ENCODE data around the gene GRIK5.
"Not testable (repeated sequence)": the region's sequence is repeated elsewhere in the genome, so short reads cannot be mapped to it uniquely, and the experiment has no call there.

The GRIK5 gene

DNA sequence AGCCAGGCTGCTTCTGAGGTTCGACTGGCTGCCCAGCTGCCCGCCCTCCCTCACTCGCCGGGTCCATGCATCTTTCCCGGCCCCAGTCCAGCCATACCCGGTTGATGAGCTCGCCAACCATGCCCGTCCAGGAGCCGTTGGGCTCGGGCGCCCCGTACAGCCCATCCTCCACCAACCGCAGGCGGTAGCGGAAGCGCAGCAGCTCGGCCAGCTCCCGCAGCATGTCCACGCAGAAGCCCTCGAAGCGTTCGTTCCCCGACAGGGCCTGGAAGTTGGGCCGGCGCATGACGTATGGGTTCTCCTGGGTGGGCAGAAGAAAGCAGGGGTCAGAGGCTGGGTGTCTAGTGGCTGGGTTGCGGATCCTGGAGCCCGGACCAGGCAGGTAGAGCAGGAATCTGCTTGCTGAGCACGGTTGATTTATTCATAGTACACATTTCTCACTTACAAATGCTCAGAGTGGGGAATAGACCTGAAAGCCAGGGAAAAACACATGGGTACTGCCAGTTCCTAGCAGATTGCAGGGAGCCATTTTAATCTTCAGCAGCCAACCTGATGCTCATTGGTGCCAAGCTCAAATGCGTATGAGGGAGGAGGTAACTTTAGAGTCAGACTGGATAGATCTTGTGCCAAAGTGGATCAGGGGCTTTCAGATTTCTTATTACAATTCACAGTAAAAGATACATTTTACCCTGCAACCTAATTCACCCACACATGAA, 27.4 kb downstream of the GRIK5 start:
- DNase-seq: no peak

DNA sequence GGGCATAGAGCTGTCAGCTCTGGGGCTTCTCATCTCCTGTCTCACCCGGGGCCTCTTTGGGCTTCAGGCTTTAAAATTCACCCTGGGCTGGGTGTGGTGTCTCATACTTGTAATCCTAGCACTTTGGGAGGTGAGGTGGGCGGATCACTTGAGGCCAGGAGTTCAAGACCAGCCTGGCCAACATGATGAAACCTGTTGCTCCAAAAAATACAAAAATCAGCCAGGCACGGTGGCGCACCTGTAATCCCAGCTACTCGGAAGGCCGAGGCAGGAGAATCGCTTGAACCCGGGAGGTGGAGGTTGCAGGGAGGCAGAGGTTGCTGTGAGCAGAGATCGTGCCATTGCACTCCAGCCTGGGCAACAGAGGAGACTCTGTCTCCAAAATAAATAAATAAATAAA, 29.5 kb downstream of the GRIK5 start:
- not testable (repeated sequence) for DNase-seq

DNA sequence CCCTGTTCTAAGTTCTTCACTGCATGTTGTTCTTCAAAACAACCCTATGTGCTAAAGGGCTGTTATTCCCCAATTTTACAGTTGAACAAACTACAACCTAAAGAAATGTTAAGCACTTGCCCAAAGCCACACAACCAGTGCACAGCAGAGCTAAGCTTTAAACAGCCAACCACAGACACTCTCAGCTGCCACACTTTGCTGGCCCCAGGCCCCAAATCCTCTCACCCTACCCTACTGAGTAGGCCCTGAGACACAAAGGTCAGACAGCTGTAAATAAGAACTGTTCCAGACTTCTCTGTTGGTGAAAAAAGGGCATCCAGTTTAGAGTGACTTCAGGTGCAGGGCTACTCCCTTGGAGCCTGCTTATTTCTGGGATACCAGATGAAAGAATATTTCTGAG, 30.0 kb downstream of the GRIK5 start:
- no peak for DNase-seq

DNA sequence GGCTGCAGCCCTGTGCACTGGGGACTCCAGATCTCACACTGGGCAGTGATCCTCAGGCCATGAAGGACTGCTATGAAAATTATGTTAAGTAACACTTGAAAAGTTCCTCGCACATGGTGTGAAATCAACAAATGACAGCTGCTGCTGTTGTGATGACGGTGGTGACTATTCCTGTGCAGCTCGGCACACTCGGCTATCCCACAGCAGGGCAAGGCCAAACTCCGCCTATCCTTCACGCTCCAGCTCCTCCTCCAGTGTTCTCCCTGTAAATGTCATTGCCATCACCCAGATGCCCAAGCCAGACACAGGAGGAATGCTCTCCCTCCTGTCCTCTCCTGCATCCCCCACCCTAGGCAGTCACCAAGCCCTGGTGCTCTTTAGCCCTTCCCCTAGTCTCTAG, 31.3 kb downstream of the GRIK5 start:
- DNase-seq: no peak

DNA sequence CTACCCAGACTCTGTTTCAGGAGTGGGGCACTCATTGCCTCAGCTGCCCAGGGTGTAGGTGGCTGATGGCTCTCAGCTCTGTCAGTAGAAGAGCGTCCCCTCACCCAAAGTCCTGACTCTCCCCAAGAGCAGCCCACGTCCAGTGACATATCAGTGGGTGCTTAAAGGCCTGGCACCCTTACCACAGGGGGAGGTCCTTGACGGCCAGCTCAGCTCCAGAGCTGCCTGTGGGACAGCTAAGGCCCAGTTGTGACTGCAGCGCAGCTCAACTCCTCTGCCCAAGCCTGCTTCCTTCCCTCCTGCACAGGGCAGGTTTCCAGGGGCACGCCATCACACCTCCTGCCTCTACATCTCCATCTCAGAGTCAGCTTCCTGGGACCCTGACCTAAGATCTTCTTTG, 32.4 kb downstream of the GRIK5 start:
- no peak for DNase-seq

DNA sequence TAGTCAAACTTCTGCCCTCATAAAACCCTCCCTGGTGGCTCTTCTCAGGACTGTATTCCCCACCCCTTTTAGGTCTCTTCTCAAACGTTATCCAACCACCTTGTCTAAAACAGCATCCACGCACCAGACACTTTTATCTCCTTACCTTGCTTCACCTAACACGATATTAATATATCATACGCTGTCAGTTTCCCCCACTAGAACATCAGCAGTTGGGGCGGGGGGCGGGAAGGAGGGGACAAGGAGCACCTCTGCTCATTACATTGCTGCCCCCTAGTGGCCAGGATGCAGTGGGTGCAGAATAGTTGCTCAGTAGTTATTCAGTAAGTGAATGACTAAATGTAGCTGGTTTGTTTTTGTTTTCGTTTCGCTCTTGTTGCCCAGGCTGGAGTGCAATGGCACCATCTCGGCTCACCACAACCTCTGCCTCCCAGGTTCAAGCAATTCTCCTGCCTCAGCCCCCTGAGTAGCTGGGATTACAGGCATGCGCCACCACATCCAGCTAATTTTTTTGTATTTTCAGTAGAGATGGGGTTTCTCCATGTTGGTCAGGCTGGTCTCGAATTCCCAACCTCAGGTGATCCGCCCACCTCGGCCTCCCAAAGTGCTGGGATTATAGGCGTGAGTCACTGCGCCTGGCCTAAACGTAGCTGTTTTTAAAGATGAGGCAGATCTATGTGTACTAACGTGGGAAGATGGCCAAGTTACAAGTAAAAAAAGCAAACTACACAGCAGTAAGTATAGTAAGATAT, 35.2 kb downstream of the GRIK5 start:
- DNase-seq: peak in 1 of 2 experiments; percentile 59

DNA sequence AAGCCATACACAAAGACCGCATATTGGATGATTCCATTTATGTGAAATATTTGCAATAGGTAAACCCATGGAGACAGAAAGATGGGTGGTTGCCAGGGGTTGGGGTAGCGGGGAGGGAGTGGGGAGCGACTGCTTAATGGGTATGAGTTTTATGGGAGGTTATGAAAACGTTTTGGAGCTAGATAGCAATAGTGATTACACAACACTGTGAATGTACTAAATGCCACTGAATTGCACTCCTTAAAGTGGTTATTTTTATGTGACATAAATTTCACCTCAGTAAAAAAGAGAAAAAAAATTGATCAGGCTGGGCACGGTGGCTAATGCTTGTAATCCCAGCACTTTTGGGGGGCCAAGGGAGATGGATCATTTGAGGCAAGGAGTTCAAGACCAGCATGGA, 36.6 kb downstream of the GRIK5 start:
- DNase-seq: no peak

DNA sequence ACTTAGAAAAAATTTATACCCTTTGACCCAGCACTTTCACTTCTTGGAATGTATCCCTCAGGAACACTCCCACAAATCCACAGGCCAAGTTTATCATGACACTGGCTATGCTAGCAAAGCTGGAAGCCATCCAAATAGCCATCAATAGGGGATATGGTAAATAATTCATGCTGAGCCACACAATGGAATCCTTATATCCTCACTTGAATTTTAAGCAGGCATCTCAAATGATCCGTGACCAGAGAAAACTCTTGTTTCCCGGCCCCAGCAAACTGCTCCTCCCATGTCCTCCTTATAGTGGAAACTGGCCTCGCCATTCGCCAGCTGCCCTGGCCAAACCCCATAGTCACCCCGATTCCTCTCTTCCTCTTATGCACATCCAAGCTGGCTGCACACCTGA, 37.6 kb downstream of the GRIK5 start:
- no peak for DNase-seq

DNA sequence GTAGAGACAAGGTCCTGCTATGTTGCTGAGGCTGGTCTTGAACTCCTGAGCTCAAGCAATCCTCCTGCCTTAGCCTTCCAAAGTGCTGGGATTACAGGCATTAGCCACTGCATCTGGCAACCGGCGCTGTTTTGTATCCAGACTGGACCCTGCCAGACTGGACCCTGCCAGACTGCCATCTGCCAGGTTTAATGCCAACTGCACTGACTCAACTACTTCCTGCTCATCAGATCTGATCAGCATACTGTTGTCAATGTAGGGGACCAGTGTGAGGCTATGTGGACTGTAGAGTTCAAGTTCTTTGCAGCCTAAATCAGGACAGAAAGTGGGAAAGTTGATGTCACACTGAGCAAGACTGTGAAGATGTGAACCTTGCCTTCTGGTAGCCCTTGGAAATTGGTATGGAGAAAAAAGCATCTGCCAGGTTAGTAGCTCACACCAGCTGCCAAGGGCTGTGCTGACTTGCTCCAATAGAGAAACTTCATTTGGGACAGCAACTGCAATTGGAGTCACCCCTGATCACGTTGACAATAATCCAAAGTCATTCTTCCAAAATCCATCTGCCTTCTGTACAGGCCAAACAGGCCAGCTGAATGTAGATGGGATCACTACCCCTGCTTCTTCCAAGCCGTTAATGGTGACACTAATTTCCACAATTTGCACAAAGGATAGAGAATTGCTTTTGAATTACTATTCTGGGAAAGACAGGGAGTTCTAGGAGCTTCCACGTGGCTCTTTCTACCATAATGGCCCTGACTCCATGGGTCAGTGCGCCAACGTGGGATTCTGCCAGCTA, 39.2 kb downstream of the GRIK5 start:
- no peak for DNase-seq

DNA sequence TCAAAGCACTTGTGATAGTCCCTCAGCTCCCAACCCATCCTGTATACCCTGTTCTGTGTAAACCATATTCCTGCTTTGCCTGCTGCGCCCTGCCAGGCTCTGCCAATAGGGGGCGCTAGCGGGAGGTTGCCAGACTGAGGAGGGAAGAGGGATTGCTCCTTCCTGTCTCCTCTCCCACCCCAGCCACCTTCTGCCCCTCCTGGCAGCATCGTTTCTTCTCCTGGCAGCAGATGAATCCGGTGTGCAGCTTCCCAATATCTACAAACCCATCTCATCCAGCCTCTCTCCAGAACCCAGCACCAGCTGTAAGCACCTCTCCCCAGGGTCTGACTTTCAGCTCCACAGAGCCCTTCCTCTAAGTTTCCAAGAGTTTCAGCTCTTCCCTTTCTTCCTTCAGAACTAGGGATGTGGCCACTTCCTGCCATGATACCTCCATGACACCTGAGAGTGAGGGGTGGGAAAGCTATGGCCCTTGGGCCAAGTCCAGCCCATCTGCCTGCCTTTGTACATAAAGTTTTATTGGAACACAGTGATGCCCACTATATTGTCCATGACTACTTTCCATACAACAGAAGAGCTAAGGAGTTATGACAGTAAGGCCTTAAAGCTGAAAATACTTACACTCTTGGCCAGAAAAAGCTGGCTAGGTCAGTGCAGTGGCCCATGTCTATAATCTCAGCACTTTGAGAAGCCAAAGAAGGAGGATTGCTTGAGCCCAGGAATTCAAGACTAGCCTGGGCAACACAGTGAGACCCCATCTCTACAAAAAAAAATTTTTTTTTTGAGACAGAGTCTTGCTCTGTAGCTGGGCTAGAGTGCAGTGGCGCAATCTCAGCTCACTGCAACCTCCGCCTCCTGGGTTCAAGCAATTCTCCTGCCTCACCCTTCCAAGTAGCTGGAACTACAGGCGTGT, 41.4 kb downstream of the GRIK5 start:
- peak in 1 of 2 experiments; percentile 7 for DNase-seq

DNA sequence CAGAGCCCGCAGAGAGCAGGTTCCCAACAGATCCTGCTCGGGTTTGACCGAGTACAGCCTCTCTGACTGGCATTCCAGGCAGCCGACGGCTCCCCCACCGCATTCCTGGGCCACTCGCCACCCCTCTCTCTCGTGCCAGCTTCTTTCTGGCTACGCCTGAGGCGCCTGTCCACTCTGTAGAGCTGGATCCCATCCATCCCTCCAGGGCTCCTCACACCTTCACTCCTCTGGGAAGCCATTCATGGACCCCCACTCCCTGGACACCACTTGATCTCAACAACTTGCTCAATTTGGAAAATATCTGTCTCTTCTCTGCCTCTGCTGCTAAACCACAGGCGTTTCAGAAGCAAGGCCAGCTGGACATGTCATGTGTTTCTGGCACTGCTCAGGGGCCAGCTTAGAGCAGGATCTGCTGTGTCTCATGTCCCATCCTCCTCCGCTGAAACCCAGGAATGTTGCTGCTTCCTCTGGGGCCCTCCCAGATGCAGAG, 45.3 kb downstream of the GRIK5 start:
- DNase-seq: no peak

DNA sequence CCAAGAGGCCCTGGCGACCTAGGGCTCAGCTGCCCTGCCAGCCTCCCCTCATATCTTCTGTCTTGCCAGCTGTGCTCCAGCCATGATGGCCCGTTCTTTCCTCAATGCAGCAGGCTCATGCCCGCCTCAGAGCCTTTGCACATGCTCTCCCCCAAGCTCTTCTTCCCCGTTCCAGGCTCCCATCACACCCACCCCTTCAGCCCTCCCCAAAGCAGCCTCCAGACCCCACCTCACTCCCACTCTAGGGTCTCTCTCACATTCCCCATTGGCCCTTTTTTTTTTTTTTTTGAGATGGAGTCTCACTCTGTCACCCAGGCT, 46.1 kb downstream of the GRIK5 start:
- no peak for DNase-seq

DNA sequence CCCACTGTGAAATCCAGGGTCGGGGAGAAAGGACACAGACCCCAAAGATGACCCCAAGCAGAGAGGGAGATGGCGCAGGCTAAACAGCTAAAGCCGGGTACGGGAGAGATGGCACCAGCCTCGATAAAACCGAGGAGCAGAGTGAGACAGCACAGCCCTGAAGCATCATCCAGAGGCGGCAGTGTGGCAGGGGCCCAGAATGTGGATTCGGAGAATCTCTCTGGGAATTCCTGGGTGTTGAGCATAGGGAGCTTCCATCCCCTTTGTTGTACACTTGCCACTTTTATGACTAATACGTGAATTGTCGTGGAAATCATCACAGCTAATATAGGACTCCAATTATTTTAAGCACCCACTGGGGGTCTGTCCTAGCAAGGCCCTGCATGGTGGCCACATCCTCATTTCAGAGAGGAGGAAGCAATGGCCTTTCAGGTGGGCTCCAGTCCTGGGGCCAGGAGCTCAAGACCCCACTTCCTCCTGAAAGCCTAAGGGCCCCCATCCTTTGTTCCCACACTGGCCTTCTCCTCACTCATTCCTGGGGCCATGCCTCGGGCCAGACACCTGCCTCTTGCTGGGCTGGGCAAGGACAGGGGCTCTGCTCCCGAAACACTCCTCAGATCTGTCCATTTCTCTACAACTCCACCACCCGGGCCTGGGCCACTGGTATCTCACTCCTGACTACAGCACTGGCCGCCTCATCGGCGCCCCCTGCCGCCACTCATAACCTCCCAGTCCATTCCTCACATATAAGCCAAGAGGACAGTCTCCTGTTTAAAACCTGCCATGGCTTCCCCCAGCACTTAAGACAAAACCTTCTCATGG, 46.7 kb downstream of the GRIK5 start:
- DNase-seq: peak in 1 of 2 experiments; percentile 1

DNA sequence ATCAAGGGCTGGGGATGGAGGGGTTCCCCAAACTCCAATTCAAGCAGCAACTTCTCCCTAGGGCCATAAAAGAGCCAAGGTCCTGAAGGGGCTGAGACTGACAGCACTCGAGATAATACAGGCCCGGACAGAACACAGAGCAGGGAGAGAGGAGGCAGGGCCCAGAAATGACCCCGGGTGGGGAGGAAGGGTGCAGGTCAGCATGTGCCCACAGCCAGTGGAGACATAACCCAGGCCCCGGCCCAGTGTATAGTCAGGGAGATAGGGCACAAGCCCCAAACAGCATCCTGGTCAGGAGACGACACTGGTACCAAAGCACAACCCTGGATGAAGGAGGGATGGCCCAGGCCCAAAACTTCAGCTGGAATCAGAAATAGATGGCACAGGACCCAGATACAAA, 47.4 kb downstream of the GRIK5 start:
- no peak for DNase-seq

DNA sequence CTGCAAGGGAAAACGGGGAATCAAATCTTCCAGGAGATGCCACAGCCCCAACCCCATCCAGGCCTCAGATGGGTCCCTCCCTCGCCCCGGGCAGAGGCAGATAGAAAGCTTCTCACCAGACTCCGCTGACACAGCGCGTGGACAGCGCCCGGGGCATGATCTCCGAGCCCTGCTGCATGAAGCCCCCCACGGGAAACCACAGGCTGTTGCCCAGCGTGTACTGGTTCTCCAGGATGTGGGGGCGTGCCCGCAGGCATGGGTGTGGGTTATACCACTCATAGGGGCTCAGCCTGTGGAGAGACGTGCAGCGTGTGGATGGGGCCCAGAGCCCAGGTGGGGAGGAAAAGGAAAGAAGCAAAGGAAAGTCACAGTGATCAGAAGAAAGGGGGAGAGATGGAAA, 48.8 kb downstream of the GRIK5 start:
- DNase-seq: no peak

DNA sequence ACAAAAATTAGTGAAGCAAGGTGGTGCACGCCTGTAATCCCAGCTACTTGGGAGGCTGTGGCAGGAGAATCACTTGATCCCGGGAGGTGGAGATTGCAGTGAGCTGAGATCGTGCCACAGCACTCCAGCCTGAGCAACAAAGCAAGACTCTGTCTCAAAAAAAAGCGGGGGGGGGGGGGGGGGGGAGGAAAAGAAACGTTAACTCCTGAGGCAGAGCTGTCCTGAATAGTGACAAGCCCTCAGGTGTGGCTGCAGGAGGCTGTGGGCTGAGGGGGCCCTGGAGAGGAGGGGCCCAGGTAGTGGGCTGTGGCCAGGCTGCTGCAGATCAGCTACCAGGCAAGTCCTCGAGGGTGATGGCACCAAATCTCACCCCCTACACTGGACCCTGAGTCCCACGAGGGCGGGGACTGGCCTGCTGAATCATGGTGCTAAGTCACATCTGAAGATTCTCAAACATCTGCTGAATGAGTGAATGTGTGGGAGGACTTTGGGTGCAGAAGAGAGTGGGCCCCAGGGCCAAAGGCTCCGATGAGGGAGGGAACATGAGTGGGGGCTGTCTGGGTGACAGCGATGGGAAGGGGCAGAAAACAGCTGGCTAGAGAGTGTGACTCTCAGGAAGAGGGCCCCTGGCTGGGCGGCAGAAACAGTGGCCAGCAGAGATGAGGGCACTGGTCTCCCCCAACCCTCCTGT, 51.4 kb downstream of the GRIK5 start:
- DNase-seq: no peak

DNA sequence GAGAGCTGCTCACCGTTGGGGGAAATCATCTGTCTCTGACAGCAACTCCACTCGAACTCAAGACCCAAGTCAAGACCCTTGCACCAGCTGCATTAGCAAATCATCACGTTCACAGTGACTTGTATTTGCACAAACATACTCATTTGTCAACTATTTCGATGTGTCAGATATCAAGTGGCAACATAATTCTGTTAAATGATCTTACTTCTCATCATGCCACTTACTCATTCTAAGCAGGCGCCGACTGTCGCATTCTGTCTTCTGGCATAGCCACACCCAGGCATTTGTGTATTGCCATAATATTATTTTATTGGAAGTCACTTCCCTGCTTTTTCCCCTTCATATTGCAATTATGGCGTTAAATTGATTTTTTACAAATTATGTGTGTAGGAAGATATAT, 53.0 kb downstream of the GRIK5 start:
- no peak for DNase-seq

DNA sequence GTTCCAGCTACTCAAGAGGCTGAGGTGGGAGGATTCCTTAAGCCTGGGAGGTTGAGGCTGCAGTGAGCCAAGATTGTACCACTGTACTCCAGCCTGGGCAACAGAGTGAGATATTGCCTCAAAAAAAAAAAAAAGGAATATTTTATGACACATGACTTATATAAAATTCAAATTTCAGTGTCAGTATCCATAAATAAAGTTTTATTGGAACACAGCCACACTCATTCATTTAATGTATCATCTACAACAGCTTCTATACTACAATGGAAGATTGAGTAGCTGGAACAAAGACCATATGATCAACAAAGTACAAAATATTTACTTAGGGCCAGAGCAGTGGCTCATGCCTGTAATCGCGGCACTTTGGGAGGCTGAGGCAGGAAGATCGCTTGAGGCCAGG, 57.3 kb downstream of the GRIK5 start:
- not testable (repeated sequence) for DNase-seq

DNA sequence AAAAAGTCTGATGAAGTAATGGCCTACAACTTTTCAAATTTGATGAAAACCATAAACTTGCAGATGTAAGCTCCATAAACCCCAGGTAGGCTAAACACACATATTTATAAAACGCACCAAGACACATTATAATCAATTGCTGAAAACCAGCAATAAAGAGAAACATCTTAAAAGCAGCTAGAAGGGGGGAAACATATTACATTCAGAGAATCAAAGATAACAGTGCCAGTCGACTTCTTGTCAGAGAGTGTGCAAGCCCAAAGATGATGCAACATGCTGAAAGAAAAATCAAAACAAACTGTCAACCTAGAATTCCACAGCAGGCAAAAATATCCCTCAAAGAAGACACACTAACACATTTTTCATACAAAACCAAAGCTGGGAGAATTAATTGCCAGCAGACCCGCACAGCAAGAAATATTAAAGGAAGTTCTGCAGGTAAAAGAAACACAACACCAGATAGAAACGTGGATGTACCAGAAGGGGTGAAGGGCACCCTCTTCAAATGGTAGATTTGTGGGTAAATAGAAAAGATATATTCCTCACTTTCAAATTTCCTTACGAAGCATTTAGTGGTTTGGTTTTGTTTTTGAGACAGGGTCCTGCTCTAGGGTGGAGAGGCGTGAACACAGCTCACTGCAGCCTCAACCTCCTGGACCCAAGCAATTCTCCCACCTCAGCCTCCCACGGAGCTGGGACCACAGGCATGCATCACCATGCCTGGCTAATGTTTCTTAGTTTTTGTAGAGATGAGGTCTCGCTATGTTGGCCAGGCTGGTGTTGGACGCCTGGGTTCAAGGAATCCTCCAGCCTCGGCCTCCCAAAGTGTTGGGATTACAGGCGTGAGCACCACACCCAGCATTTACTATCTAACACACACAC, 59.5 kb downstream of the GRIK5 start:
- no peak for DNase-seq

DNA sequence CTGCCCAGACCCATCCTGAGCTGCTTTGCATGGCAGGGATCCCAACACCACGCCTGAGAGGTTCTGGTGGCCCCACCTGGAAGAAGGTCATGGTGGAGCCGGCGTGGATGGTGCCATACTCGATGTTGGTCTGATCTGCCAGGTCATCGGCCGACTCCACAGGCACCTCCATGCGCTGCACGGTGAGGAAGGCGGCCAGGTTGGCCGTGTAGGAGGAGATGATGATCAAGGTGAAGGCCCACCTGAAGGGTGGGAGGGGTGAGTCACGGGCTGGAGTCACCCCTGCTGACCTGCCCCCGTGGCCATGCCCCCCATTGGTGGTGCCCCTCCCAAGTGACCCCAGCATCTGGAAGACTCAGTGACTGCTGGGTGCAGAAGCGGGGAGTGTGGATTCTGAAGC, 63.4 kb downstream of the GRIK5 start:
- DNase-seq: no peak
